DOHH2 (cell line): ENCODE data around the gene PML.
A peak's percentile ranks its signal among the peaks of the same experiment; 100 is the strongest.

Experiments
- H3F3A ChIP-seq: fragments of 200-600 bp; sonication (generic), shearing (Covaris generic); 2 replicates; pipeline ENCODE4 v1.6.0; 2016; ENCODE audit warnings: antibody characterized with exemption, mild to moderate bottlenecking; ENCODE audit not compliant: control insufficient read depth, insufficient read depth
- H3K27ac ChIP-seq: fragments of 200-600 bp; sonication (generic); 2 replicates; pipeline ENCODE4 v1.5.1; 2014; ENCODE audit warnings: low read depth, mild to moderate bottlenecking, low read length, moderate library complexity
- H3K27me3 ChIP-seq: fragments of 200-600 bp; sonication (generic); 2 replicates; pipeline ENCODE4 v1.6.1; 2014; ENCODE audit warnings: mild to moderate bottlenecking, low read length, mixed read lengths; ENCODE audit not compliant: control insufficient read depth
- H3K36me3 ChIP-seq: fragments of 200-600 bp; sonication (generic); 2 replicates; pipeline ENCODE4 v1.6.1; 2014; ENCODE audit warnings: mild to moderate bottlenecking, low read length, moderate library complexity, mixed read lengths; ENCODE audit not compliant: control insufficient read depth
- H3K4me1 ChIP-seq: fragments of 200-600 bp; sonication (generic); 2 replicates; pipeline ENCODE4 v1.6.1; 2014; ENCODE audit warnings: mild to moderate bottlenecking, low read length, mixed read lengths; ENCODE audit not compliant: control insufficient read depth
- H3K4me2 ChIP-seq: fragments of 200-600 bp; sonication (generic); 2 replicates; pipeline ENCODE4 v1.6.0; 2014; ENCODE audit warnings: mild to moderate bottlenecking, low read length, moderate library complexity
- H3K4me3 ChIP-seq: fragments of 200-600 bp; sonication (generic); 2 replicates; pipeline ENCODE4 v1.5.1; 2014; ENCODE audit warnings: mild to moderate bottlenecking, low read length, mixed read lengths
- H3K79me2 ChIP-seq: fragments of 200-600 bp; sonication (generic); 2 replicates; pipeline ENCODE4 v1.6.1; 2014; ENCODE audit warnings: mild to moderate bottlenecking, low read length, mixed read lengths; ENCODE audit not compliant: control insufficient read depth
- H3K9me2 ChIP-seq: fragments of 200-600 bp; sonication (generic); replicated peaks from 2 replicates; pipeline ENCODE4 v1.6.1; 2014; ENCODE audit warnings: mild to moderate bottlenecking, low read length, mixed read lengths; ENCODE audit not compliant: control insufficient read depth
- H3K9me3 ChIP-seq: fragments of 200-600 bp; sonication (generic); 2 replicates; pipeline ENCODE4 v1.6.1; 2014; ENCODE audit warnings: antibody characterized with exemption, low read length, mixed read lengths; ENCODE audit not compliant: control insufficient read depth, insufficient read depth
- H4K20me1 ChIP-seq: fragments of 200-600 bp; sonication (generic); 2 replicates; pipeline ENCODE4 v1.6.0; 2014; ENCODE audit warnings: low read depth, mild to moderate bottlenecking, antibody characterized with exemption, low read length, moderate library complexity; ENCODE audit not compliant: control insufficient read depth, insufficient read depth
- EZH2phosphoT487 ChIP-seq: fragments of 200-600 bp; sonication (generic); IDR thresholded peaks from 2 replicates; pipeline ENCODE4 v1.6.1; 2017; ENCODE audit warnings: borderline replicate concordance, mild to moderate bottlenecking, antibody characterized with exemption, low read length, moderate library complexity, mixed read lengths
- TF ChIP-seq, protein P1 (sequence below): fragments of 200-600 bp; sonication (generic); IDR thresholded peaks from one replicate; pipeline ENCODE4 v1.5.1; 2014; ENCODE audit warnings: antibody characterized with exemption, mild to moderate bottlenecking, low read depth, low read length; ENCODE audit not compliant: poor library complexity, severe bottlenecking

The PML gene

DNA sequence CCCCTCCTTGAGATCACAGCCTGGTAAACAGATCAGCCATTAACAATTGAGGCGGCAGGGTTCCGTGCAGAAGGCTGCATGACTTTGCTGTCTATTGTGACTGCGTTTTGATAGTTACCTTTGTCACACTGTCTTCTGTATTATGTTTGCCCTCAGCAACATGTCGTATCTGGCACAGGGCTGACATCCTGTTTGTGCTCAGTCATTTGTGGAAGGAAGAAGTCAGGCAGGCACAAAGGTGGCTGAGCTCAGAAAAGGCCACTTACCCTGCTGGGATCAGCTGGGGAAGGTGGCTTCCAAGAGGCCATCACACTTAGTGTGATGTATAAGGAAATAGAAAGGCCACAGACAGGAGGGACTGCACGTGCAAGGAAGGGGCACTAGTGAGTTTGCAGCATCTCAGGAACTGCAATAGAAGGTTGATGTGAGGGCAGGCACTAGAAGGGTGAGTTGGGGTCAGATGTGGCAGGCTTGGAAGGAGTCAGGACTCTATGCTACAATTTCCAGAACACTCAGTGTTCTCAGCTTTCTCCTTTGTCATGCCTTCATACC is 13.4 kb downstream of the PML start:
- Histone ChIP-seq H3K4me2 (peak overlapping the region; percentile 40), H3K9me2 (no peaks in the 10 kb centered on the region), H3K36me3 (peaks cover 5% of the 10 kb centered on the region; the same call in 1 of the 2 replicates)

DNA sequence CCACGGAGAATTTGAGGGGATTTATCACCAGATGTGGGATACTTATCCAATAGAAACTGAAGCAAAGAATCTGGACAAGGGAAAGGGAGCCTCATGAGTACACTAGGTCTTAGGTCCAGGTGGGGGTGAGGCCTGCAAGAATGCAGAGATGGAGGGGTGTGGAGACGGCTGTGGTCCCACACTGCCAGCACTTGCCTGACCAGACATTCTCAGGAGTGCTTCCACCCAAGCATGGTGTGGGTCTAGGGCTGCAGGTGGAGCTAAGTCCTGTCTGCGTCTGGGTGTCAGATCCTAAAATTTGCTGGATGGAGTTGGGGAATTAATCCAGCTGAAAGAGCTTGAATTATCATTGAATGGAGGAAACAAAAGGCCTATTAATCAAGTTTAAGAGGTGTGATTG is 14.4 kb downstream of the PML start:
- peaks cover 18% of the 10 kb centered on the region for H3K4me1 ChIP-seq
- H3K4me3 ChIP-seq: no peak overlapping the region
- H3K27ac ChIP-seq: no peak overlapping the region
- no peaks in the 10 kb centered on the region for H3K9me3 ChIP-seq
- no peaks in the 10 kb centered on the region for H3K79me2 ChIP-seq
- no peaks in the 10 kb centered on the region for H3F3A ChIP-seq
- H3K36me3 ChIP-seq: peaks cover 2% of the 10 kb centered on the region; the same call in 1 of the 2 replicates
- no peaks in the 10 kb centered on the region for H4K20me1 ChIP-seq
- H3K9me2 ChIP-seq: no peaks in the 10 kb centered on the region
- no peak overlapping the region for H3K4me2 ChIP-seq
- no peak for TF ChIP-seq EZH2phosphoT487
- TF ChIP-seq, protein P1, sequence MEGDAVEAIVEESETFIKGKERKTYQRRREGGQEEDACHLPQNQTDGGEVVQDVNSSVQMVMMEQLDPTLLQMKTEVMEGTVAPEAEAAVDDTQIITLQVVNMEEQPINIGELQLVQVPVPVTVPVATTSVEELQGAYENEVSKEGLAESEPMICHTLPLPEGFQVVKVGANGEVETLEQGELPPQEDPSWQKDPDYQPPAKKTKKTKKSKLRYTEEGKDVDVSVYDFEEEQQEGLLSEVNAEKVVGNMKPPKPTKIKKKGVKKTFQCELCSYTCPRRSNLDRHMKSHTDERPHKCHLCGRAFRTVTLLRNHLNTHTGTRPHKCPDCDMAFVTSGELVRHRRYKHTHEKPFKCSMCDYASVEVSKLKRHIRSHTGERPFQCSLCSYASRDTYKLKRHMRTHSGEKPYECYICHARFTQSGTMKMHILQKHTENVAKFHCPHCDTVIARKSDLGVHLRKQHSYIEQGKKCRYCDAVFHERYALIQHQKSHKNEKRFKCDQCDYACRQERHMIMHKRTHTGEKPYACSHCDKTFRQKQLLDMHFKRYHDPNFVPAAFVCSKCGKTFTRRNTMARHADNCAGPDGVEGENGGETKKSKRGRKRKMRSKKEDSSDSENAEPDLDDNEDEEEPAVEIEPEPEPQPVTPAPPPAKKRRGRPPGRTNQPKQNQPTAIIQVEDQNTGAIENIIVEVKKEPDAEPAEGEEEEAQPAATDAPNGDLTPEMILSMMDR: no peak
- H3K27me3 ChIP-seq: no peaks in the 10 kb centered on the region

More for the DNA sequence above, 13.4 kb downstream of the PML start:
- H4K20me1 ChIP-seq: no peaks in the 10 kb centered on the region
- no peaks in the 10 kb centered on the region for H3K27me3 ChIP-seq
- H3K27ac ChIP-seq: no peak overlapping the region
- H3K4me1 ChIP-seq: peaks cover 18% of the 10 kb centered on the region
- H3K9me3 ChIP-seq: no peaks in the 10 kb centered on the region; the same call in 1 of the 2 replicates
- no peaks in the 10 kb centered on the region for H3F3A ChIP-seq
- H3K79me2 ChIP-seq: no peaks in the 10 kb centered on the region
- H3K4me3 ChIP-seq: no peak overlapping the region; the same call in 1 of the 2 replicates
- TF ChIP-seq, protein P1: no peak
- TF ChIP-seq EZH2phosphoT487: no peak

DNA sequence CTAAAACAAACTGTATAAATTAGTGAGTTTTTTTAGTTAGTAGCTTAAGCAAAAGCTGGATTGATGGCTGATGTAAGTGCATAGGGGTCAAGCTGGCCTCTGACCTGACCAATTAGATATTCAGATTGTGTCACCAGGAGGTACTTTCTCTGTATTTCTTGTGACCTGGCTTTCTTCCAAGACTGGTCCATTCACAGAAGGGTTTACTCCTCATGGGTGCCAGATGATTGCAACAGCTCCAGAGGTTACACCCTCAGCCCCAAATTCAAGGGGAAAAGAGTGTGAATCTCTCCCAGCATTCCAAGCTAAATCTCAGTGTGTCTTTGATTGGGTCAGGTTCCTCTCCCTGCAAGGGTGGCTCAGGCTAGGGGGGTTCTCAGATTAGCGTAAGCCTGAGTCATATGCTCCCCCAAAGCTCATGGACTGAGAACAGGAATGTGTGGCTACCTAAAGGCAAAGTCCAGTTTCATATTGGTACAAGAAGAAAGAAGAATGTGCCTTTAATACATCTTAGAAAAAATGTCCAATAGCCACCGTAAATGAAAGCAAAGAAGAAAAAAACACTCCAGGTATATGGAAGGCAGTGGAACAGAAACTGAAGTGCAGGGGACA is 16.5 kb downstream of the PML start:
- no peaks in the 10 kb centered on the region for H3F3A ChIP-seq
- H3K4me1 ChIP-seq: peaks cover 18% of the 10 kb centered on the region
- H3K4me3 ChIP-seq: no peak overlapping the region
- H3K4me2 ChIP-seq: no peak overlapping the region
- no peaks in the 10 kb centered on the region for H3K27me3 ChIP-seq
- H3K9me3 ChIP-seq: no peaks in the 10 kb centered on the region
- TF ChIP-seq EZH2phosphoT487: no peak
- TF ChIP-seq, protein P1: no peak
- H3K79me2 ChIP-seq: no peaks in the 10 kb centered on the region
- no peaks in the 10 kb centered on the region for H3K9me2 ChIP-seq
- no peak overlapping the region for H3K27ac ChIP-seq
- H4K20me1 ChIP-seq: no peaks in the 10 kb centered on the region
- peaks cover 2% of the 10 kb centered on the region; the same call in 1 of the 2 replicates for H3K36me3 ChIP-seq
